ENCODE results near the gene IQUB.

DNA sequence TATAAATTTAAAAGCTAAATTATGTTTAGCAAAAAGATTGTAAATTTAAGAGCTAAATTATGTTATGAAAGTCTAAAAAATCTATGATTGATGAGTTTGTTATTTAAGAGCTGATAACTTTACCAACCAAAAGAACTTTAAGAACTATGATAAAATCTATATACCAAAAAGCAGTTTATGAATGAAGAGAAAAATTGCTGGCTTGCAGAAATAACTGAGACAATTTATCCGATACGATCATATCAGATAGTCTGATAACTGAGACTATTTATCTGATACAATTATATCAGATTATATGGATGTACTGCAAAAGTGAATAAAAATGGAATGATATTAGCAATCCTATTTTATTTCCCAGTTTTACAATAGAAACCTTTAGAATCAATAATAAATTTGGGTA is 50.2 kb downstream of the IQUB start:
- TF ChIP-seq, protein P1, sequence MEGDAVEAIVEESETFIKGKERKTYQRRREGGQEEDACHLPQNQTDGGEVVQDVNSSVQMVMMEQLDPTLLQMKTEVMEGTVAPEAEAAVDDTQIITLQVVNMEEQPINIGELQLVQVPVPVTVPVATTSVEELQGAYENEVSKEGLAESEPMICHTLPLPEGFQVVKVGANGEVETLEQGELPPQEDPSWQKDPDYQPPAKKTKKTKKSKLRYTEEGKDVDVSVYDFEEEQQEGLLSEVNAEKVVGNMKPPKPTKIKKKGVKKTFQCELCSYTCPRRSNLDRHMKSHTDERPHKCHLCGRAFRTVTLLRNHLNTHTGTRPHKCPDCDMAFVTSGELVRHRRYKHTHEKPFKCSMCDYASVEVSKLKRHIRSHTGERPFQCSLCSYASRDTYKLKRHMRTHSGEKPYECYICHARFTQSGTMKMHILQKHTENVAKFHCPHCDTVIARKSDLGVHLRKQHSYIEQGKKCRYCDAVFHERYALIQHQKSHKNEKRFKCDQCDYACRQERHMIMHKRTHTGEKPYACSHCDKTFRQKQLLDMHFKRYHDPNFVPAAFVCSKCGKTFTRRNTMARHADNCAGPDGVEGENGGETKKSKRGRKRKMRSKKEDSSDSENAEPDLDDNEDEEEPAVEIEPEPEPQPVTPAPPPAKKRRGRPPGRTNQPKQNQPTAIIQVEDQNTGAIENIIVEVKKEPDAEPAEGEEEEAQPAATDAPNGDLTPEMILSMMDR (IDR thresholded peaks at IDR 0.05) = no peak
- TF ChIP-seq POLR2A (IDR thresholded peaks at IDR 0.05; ENCODE audit: low read depth) = no peak
- no peak for TF ChIP-seq POLR2AphosphoS5 (IDR thresholded peaks at IDR 0.05)

All from esophagus muscularis mucosa (tissue), 3 donors.